OCI-LY3 (cell line): ENCODE measurements around the gene SPP2.

ENCODE experiments used
- EZH2phosphoT487 ChIP-seq: fragments of 200-600 bp; shearing (Covaris generic); IDR thresholded peaks from 2 replicates; pipeline ENCODE4 v1.6.1; 2018; ENCODE audit warnings: antibody characterized with exemption, mixed run types, low read depth
- TF ChIP-seq, protein P1 (sequence below): fragments of 200-600, 300-600 bp; sonication (generic); IDR thresholded peaks from 2 replicates; pipeline ENCODE4 v1.5.1; 2014; ENCODE audit warnings: antibody characterized with exemption, low read length, low read depth

DNA sequence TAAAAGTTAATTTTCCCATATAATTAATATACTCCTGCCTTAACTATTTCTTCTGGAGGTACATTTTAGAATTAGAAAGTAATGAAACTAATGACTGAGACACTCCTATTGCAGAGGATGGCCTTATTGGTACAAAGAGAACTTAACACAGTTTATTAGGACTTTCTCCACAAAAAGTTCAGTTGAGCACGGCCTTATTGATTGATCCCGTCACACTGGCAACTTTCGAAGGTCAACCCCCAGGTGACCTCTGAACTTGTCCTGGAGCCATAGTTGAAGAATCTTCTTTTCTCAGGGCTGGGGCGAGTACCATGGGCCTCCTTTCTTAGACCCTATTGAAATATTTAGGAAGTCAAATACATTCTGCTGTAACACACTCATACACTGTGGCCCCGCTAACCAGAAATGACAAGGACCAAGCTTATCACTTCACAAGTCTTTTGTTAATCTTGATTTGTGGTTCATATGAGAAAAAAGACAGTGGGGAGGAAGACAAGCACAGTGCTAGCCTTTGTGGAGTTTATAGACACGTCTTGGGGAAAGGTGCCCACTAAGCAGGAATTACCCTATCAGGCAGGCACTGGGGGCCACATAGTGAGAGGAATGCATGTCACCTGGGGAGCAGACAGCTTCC lies 11.2 kb downstream of the SPP2 start:
- TF ChIP-seq, protein P1, sequence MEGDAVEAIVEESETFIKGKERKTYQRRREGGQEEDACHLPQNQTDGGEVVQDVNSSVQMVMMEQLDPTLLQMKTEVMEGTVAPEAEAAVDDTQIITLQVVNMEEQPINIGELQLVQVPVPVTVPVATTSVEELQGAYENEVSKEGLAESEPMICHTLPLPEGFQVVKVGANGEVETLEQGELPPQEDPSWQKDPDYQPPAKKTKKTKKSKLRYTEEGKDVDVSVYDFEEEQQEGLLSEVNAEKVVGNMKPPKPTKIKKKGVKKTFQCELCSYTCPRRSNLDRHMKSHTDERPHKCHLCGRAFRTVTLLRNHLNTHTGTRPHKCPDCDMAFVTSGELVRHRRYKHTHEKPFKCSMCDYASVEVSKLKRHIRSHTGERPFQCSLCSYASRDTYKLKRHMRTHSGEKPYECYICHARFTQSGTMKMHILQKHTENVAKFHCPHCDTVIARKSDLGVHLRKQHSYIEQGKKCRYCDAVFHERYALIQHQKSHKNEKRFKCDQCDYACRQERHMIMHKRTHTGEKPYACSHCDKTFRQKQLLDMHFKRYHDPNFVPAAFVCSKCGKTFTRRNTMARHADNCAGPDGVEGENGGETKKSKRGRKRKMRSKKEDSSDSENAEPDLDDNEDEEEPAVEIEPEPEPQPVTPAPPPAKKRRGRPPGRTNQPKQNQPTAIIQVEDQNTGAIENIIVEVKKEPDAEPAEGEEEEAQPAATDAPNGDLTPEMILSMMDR = no peak
- no peak for TF ChIP-seq EZH2phosphoT487
